Ovary (tissue), 3 donors: ENCODE measurements around the gene EPB41L2.

Source experiments
- CTCF ChIP-seq, 3 donors: fragments of 450-650 bp in 2 of 3; fragments of 200-600 bp in 1 of 3; IDR thresholded peaks; one replicate each; pipeline versions ENCODE4 v1.5.1 to v1.8.0; 2016 to 2022; ENCODE audit warnings: antibody characterized with exemption in 3 of 3, mild to moderate bottlenecking in 1 of 3
- EP300 ChIP-seq: sonication (generic); formaldehyde crosslinking; IDR thresholded peaks from one replicate; pipeline ENCODE4 v1.6.1; 2017; ENCODE audit warnings: antibody characterized with exemption
- POLR2A ChIP-seq: fragments of 450-650 bp; IDR thresholded peaks from one replicate; pipeline ENCODE4 v1.6.1; 2017; ENCODE audit warnings: antibody characterized with exemption, mild to moderate bottlenecking, moderate library complexity
- donor health status: DM: no; HTN: no; CAD: no.

GRCh38 chr6:130969791-130970491 lies 93.1 kb downstream of the EPB41L2 start:
- TF ChIP-seq CTCF (IDR thresholded peaks at IDR 0.05) (no peak), POLR2A (no peak), EP300 (no peak)
